Caco-2 (cell line): Measurements from ENCODE around the gene NUP98. TPM values are rescaled to one million over a fixed set of nuclear protein-coding genes. Genes with fewer than 3 reads are reported as not detected.

Experiments used
- BruUV-seq: library from RNA; stranded (reverse); fragments of 400-500 nt; replicated peaks from 2 replicates; lab custom pipeline; 2021; lab: Mats Ljungman, UMichigan
- CTCF ChIA-PET: fragments of 300-600 bp; sonication (Branson Sonifier 250); formaldehyde crosslinking; loops from one replicate; lab custom pipeline; 2022; ENCODE audit warnings: antibody characterized with exemption; lab: Charles Lee
- POLR2A ChIA-PET: fragments of 300-600 bp; sonication (Branson Sonifier 250); formaldehyde crosslinking; loops from one replicate; lab custom pipeline; 2022; ENCODE audit warnings: antibody characterized with exemption; lab: Charles Lee
- DNase-seq, 2 experiments: peaks; one replicate each; pipeline versions ENCODE4 v3.0.0 to v3.0.0-alpha.2; 2020 to 2022
- H3K27me3 ChIP-seq: replicated peaks from 2 replicates; pipeline ENCODE4 v1.6.0; 2011; ENCODE audit warnings: low read length; ENCODE audit not compliant: control insufficient read depth, insufficient read depth
- H3K36me3 ChIP-seq: 2 replicates; pipeline ENCODE4 v1.5.1; 2011; ENCODE audit warnings: low read length; ENCODE audit not compliant: control insufficient read depth, insufficient read depth
- H3K4me1 ChIP-seq: fragments of 250-450 bp; sonication (Bioruptor Pico); 2 replicates; pipeline ENCODE4 v1.5.1; 2020; ENCODE audit warnings: mild to moderate bottlenecking
- H3K4me3 ChIP-seq: 2 replicates; pipeline ENCODE4 v1.5.1; 2011; ENCODE audit warnings: low read depth, mild to moderate bottlenecking, control low read depth, low read length
- H3K9me3 ChIP-seq: fragments of 250-450 bp; sonication (Bioruptor Pico); 2 replicates; pipeline ENCODE4 v1.5.1; 2020; ENCODE audit warnings: mild to moderate bottlenecking, moderate library complexity
- H3K27ac Mint-ChIP-seq: one replicate; pipeline ENCODE4 v1.8.0; 2022; ENCODE audit warnings: mixed read lengths; ENCODE audit not compliant: unreplicated experiment
- H3K27me3 Mint-ChIP-seq: one replicate; pipeline ENCODE4 v1.8.0; 2022; ENCODE audit warnings: mixed read lengths; ENCODE audit not compliant: insufficient read depth, unreplicated experiment
- H3K36me3 Mint-ChIP-seq: one replicate; pipeline ENCODE4 v1.8.0; 2022; ENCODE audit warnings: mild to moderate bottlenecking, mixed read lengths; ENCODE audit not compliant: insufficient read depth, unreplicated experiment
- H3K4me1 Mint-ChIP-seq: one replicate; pipeline ENCODE4 v1.8.0; 2022; ENCODE audit warnings: low read depth, mixed read lengths; ENCODE audit not compliant: unreplicated experiment
- H3K4me3 Mint-ChIP-seq: one replicate; pipeline ENCODE4 v1.8.0; 2022; ENCODE audit warnings: mild to moderate bottlenecking, moderate library complexity, mixed read lengths; ENCODE audit not compliant: unreplicated experiment
- H3K9me3 Mint-ChIP-seq: one replicate; pipeline ENCODE4 v1.8.0; 2022; ENCODE audit warnings: mixed read lengths; ENCODE audit not compliant: unreplicated experiment
- CTCF ChIP-seq, 2 experiments: fragments of 200-600 bp in 1 of 2; IDR thresholded peaks; 1 replicate in 1 of 2; 2 replicates in 1 of 2; pipeline versions ENCODE4 v1.5.1 to v1.8.0; 2011 to 2022; ENCODE audit warnings: antibody characterized with exemption in 1 of 2, control low read depth in 1 of 2, inconsistent platforms in 1 of 2, low read depth in 1 of 2, low read length in 1 of 2, mild to moderate bottlenecking in 1 of 2, moderate library complexity in 1 of 2; ENCODE audit not compliant: insufficient read depth in 1 of 2, severe bottlenecking in 1 of 2, unreplicated experiment in 1 of 2
- intact Hi-C: fragments of 100-400 bp; cut with micrococcal nuclease; formaldehyde crosslinking; loops from one replicate; pipeline ENCODE4 v1.10.0; 2022; ENCODE audit not compliant: unreplicated experiment
- total RNA-seq: library from RNA; stranded (reverse); gene quantifications from 2 replicates; pipeline ENCODE4 v1.2.3, GENCODE V29; 2022

The NUP98 gene
- total RNA-seq, 1 experiment from 2014 or later, result 146 TPM

GRCh38 chr11:3836903-3837302, 39.5 kb upstream of the NUP98 start:
- BruUV-seq, result no TSS peak
- ChIA-PET CTCF (interaction anchor here (1.1 kb wide), 1 partner anchor 29 kb away, joined by 5 read pairs; no protein-coding TSS in a partner anchor), POLR2A (no interaction called here)
- Mint-ChIP-seq H3K27ac (no peak overlapping the region), H3K9me3 (no peaks in the 10 kb centered on the region), H3K36me3 (peaks cover 25% of the 10 kb centered on the region), H3K4me3 (no peak overlapping the region), H3K4me1 (peaks cover 33% of the 10 kb centered on the region), H3K27me3 (no peaks in the 10 kb centered on the region)
- Histone ChIP-seq H3K4me3 (no peak overlapping the region), H3K9me3 (no peaks in the 10 kb centered on the region), H3K4me1 (peaks cover 23% of the 10 kb centered on the region), H3K27me3 (no peaks in the 10 kb centered on the region), H3K36me3 (no peaks in the 10 kb centered on the region)
- DNase-seq, result no peak
- no peak for TF ChIP-seq CTCF (IDR thresholded peaks at IDR 0.05; ENCODE audit: insufficient read depth in 1 of 2, low read depth in 1 of 2, low read length in 1 of 2, severe bottlenecking in 1 of 2, unreplicated experiment in 1 of 2)
- intact Hi-C loops, result no loop called here

- Histone ChIP-seq H3K36me3 (no peaks in the 10 kb centered on the region), H3K9me3 (no peaks in the 10 kb centered on the region), H3K4me1 (peaks cover 23% of the 10 kb centered on the region), H3K27me3 (no peaks in the 10 kb centered on the region), H3K4me3 (no peak overlapping the region)
- no peak overlapping the region for H3K4me3 Mint-ChIP-seq
- peak overlapping the region; percentile 14 for H3K27ac Mint-ChIP-seq
- no peaks in the 10 kb centered on the region for H3K9me3 Mint-ChIP-seq
- no peak for DNase-seq
- CTCF ChIA-PET, result no interaction called here
- H3K4me1 Mint-ChIP-seq, result peaks cover 33% of the 10 kb centered on the region
- H3K27me3 Mint-ChIP-seq, result no peaks in the 10 kb centered on the region
- TF ChIP-seq CTCF (IDR thresholded peaks at IDR 0.05; ENCODE audit: insufficient read depth in 1 of 2, low read depth in 1 of 2, low read length in 1 of 2, severe bottlenecking in 1 of 2, unreplicated experiment in 1 of 2), result no peak
- no TSS peak for BruUV-seq
- intact Hi-C loops, result no loop called here
- POLR2A ChIA-PET, result no interaction called here
- H3K36me3 Mint-ChIP-seq, result peaks cover 25% of the 10 kb centered on the region
Observed at GRCh38 chr11:3835751-3836150, 38.4 kb upstream of the NUP98 start.

- Histone ChIP-seq H3K9me3 (no peaks in the 10 kb centered on the region), H3K4me3 (no peak overlapping the region), H3K27me3 (no peaks in the 10 kb centered on the region), H3K36me3 (no peaks in the 10 kb centered on the region), H3K4me1 (peaks cover 20% of the 10 kb centered on the region)
- no peaks in the 10 kb centered on the region for H3K27me3 Mint-ChIP-seq
- no TSS peak for BruUV-seq
- H3K27ac Mint-ChIP-seq, result peak overlapping the region; percentile 14
- H3K36me3 Mint-ChIP-seq, result peaks cover 26% of the 10 kb centered on the region
- no peak for TF ChIP-seq CTCF (IDR thresholded peaks at IDR 0.05; ENCODE audit: insufficient read depth in 1 of 2, low read depth in 1 of 2, low read length in 1 of 2, severe bottlenecking in 1 of 2, unreplicated experiment in 1 of 2)
- DNase-seq, result no peak
- no peaks in the 10 kb centered on the region for H3K9me3 Mint-ChIP-seq
- intact Hi-C loops, result no loop called here
- H3K4me1 Mint-ChIP-seq, result peaks cover 30% of the 10 kb centered on the region
- ChIA-PET CTCF (interaction anchor here (1.4 kb wide), 1 partner anchor 18 kb away, joined by 3 read pairs; no protein-coding TSS in a partner anchor), POLR2A (no interaction called here)
- H3K4me3 Mint-ChIP-seq, result no peak overlapping the region
Observed at GRCh38 chr11:3834664-3835461, 37.5 kb upstream of the NUP98 start.
